D721Med (cell line): ENCODE results near the gene KRTAP5-10.
"Not testable (repeated sequence)": the region's sequence is repeated elsewhere in the genome, so short reads cannot be mapped to it uniquely, and the experiment has no call there.

Experiments used
- DNase-seq: peaks from one replicate; pipeline ENCODE4 v3.0.0; 2011; ENCODE audit warnings: low spot score; ENCODE audit not compliant: insufficient read length
- FAIRE-seq: peaks from 2 replicates; lab custom pipeline; 2011; peaks lifted over from hg19 to GRCh38; lab: Jason Lieb, UNC
- CTCF ChIP-seq: IDR thresholded peaks from 2 replicates; pipeline ENCODE4 v1.5.1; 2012; ENCODE audit warnings: mild to moderate bottlenecking, control low read depth; ENCODE audit not compliant: insufficient read depth; ENCODE audit errors: missing control alignments

KRTAP5-10 gene

GRCh38 chr11:71538666-71538990 is 26.7 kb upstream of the KRTAP5-10 start:
- DNase-seq: no peak
- no peak for TF ChIP-seq CTCF
- FAIRE-seq: no peak

- DNase-seq (no peak), FAIRE-seq (no peak)
- no peak for TF ChIP-seq CTCF
Observed at GRCh38 chr11:71539017-71539416, 26.3 kb upstream of the KRTAP5-10 start.

GRCh38 chr11:71539971-71540370 is 25.4 kb upstream of the KRTAP5-10 start:
- not testable (repeated sequence) for DNase-seq, FAIRE-seq

- not testable (repeated sequence) for DNase-seq, FAIRE-seq
Observed at GRCh38 chr11:71540521-71541304, 24.6 kb upstream of the KRTAP5-10 start.

- TF ChIP-seq CTCF: no peak
Observed at GRCh38 chr11:71542382-71542781, 23.0 kb upstream of the KRTAP5-10 start.

GRCh38 chr11:71542879-71543777 is 22.2 kb upstream of the KRTAP5-10 start:
- FAIRE-seq: no peak
- TF ChIP-seq CTCF: no peak
- DNase-seq: no peak

More at GRCh38 chr11:71542382-71542781, 23.0 kb upstream of the KRTAP5-10 start:
- DNase-seq (no peak), FAIRE-seq (no peak)

- no peak for TF ChIP-seq CTCF
- FAIRE-seq (no peak), DNase-seq (no peak)
Observed at GRCh38 chr11:71543866-71544265, 21.5 kb upstream of the KRTAP5-10 start.
